VCaP (cell line): ENCODE data around the gene OTOP2.

Experiments used
- H3K27ac ChIP-seq: fragments of 450-650 bp; 2 replicates; pipeline ENCODE4 v1.5.1; 2017
- TF ChIP-seq, protein P1 (sequence below): fragments of 450-650 bp; conservative IDR thresholded peaks from 2 replicates; pipeline ENCODE4 v1.5.1; 2017; ENCODE audit warnings: mild to moderate bottlenecking, moderate library complexity

The OTOP2 gene, protein sequence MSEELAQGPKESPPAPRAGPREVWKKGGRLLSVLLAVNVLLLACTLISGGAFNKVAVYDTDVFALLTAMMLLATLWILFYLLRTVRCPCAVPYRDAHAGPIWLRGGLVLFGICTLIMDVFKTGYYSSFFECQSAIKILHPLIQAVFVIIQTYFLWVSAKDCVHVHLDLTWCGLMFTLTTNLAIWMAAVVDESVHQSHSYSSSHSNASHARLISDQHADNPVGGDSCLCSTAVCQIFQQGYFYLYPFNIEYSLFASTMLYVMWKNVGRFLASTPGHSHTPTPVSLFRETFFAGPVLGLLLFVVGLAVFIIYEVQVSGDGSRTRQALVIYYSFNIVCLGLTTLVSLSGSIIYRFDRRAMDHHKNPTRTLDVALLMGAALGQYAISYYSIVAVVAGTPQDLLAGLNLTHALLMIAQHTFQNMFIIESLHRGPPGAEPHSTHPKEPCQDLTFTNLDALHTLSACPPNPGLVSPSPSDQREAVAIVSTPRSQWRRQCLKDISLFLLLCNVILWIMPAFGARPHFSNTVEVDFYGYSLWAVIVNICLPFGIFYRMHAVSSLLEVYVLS

GRCh38 chr17:74924250-74924948, at the start of gene OTOP2:
Gene OTOP2 (plus strand): TSS chr17:74924273. CDS start chr17:74924633, 360 bp downstream.
- no peak within 1 kb of the TSS for H3K27ac ChIP-seq
- TF ChIP-seq, protein P1, sequence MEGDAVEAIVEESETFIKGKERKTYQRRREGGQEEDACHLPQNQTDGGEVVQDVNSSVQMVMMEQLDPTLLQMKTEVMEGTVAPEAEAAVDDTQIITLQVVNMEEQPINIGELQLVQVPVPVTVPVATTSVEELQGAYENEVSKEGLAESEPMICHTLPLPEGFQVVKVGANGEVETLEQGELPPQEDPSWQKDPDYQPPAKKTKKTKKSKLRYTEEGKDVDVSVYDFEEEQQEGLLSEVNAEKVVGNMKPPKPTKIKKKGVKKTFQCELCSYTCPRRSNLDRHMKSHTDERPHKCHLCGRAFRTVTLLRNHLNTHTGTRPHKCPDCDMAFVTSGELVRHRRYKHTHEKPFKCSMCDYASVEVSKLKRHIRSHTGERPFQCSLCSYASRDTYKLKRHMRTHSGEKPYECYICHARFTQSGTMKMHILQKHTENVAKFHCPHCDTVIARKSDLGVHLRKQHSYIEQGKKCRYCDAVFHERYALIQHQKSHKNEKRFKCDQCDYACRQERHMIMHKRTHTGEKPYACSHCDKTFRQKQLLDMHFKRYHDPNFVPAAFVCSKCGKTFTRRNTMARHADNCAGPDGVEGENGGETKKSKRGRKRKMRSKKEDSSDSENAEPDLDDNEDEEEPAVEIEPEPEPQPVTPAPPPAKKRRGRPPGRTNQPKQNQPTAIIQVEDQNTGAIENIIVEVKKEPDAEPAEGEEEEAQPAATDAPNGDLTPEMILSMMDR: no peak

DNA sequence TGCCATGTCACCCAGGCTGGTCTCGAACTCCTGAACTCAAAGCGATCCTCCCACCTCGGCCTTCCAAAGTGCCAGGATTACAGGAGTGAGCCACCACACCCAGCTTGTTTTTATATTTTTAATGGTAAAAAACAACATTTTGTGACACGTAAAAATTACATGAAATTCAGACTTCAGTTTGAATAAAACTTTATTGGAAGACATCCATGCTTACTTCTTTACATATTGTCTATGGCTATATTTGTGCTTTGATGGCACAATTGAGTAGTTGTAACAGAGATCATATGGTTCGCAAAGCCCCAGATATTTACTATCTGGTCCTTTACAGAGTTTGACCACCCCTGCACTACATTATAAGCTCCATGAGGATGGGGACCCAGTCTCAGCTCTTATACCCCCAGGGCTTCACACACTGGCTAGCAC, 49.4 kb upstream of the OTOP2 start:
- H3K27ac ChIP-seq: no peak overlapping the region; the same call in 1 of the 2 replicates
- TF ChIP-seq, protein P1: no peak

DNA sequence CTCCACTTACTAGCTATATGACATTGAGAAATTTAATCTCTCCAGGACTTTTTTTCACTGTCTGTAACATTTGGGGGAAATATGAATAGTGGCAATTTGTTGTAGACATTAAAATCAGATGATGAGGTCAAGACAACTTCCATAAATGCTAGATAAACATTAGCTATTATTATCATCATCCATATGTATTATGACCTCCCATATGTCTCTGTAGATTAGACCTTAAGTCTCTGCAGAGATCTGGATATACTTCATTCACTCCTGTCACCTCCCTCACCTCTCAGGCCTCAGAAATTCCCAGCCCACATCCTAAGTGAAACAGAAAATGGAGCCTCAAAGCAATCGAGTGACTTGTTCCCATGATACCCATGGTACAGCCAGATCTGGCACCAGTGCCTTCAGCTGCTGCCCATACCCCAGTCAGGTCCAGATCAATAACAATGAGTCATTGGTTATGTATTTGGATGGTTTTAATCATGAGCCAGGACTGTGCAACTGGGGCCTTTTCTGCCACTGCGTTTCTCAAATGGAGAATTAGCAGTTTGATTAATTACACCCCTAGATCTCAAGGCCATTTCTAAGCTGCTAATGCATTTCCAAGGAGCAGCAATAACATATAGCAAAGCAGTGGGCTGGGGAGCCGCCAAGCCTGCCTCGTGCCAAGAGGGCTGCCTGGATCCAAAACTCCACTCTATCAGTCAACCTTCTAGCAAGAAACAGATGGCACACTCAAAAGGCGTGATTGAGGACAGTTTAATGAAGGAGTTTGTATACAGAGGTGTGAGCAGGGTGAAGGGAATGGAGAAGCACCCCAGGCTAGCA, 48.7 kb upstream of the OTOP2 start:
- H3K27ac ChIP-seq: no peak overlapping the region
- TF ChIP-seq, protein P1: no peak

DNA sequence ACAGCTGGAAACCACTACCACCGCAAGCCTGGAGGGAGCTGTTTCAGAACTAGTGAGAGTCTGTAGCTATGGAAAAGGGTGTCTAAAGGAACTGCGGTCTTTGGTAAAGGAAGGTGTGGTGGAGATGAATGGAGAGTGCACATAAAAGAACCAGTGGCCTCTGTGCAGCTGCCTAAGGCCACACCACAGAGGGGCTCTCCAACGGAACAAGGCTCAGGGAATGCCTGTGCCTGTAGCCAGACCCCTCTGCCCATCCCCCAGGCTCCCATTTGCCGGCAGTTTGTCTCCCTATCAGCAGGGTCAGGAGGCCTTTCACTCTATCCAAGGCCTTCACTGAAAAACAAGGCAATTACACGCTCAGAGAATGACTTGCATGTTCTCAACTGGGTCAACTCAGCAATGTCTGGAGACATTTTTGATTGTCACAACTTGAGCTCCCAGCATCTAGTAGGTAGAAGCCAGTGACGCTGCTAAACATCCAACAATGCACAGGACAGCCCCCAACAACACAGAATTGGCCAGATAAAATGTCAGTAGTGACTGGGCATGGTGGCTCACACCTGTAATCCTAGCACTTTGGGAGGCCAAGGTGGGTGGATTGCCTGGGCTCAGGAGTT, 48.0 kb upstream of the OTOP2 start:
- TF ChIP-seq, protein P1: no peak
- no peak overlapping the region for H3K27ac ChIP-seq

- H3K27ac ChIP-seq: no peak overlapping the region
- TF ChIP-seq, protein P1: no peak
Measured at GRCh38 chr17:74877592-74878548, 46.2 kb upstream of the OTOP2 start.

DNA sequence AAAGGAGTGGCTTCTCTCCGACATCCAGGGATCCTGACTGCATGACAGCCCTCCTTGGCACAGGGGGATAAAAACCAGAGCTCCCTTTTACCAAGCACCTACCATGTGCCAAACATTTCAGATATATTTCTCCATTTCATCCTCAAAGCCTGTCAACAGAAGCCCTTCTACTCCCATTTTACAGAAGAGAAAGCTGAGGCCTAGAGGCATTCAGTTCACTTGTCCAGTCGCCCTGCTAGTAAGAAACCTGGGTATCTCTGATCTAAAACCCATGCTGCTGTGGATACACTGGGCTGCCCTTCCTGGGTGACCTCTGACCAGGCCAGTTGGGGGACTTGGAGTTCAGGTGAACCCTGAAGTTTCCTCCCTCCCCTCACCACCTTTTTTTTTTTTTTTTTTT, 45.4 kb upstream of the OTOP2 start:
- TF ChIP-seq, protein P1: no peak
- H3K27ac ChIP-seq: no peak overlapping the region
